Measurements from ENCODE around the gene PUM1. TPM values are rescaled to one million over a fixed set of nuclear protein-coding genes. Genes with fewer than 3 reads are reported as not detected.

Gene PUM1
- total and polyA plus RNA-seq, 2 of the 4 experiments (the other 2 are of a cell fraction), result 75.4 to 137 TPM

DNA sequence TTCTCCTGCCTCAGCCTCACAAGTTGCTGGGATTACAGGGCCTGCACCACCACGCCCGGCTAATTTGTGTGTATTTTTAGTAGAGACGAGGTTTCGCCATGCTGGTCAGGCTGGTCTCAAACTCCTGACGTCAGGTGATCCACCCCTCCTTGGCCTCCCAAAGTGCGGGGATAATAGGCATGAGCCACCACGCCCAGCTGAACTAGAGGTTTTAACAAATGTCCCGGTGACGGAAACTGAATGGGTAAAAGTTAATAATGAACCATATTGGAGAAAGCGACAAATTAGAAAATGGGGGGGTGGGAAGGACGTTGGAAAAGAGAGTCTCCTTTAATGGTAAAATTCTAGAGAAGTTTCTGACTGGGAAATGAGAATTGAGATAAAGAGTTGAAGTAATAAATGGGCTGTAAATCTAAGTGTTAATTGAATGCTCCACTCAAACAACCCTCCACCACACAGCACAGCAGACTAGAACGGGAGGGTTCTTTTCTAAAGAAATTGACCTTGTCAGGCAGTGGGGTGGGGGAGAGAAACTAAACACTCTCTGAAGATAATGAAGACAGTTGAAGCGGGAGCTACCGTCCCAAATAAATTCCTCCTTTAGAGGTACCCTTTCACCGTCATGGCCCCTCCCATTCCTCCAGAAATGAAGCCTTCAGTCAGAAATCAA is 46.9 kb upstream of the PUM1 start:
- Histone ChIP-seq H2BK5ac (ENCODE audit: low read depth, low read length, poor library complexity, severe bottlenecking) (no peak overlapping the region), H3K23ac (ENCODE audit: low read depth, low read length) (no peak overlapping the region), H3K56ac (ENCODE audit: extremely low read depth, insufficient read depth, low read length) (no peak overlapping the region), H2AFZ (replicated peaks; ENCODE audit: low read length, poor library complexity) (no peak overlapping the region), H3K4ac (ENCODE audit: low read depth, low read length) (no peak overlapping the region), H2AK5ac (ENCODE audit: low read depth, low read length) (no peak overlapping the region), H4K20me1 (ENCODE audit: insufficient read depth, low read length) (no peaks in the 10 kb centered on the region), H3K27ac (ENCODE audit: insufficient read depth, low read length) (no peak overlapping the region), H2AK9ac (replicated peaks; ENCODE audit: low read depth, low read length, poor library complexity) (no peak overlapping the region), H4K91ac (ENCODE audit: insufficient read depth, low read depth, low read length) (no peak overlapping the region), H3K9me1 (ENCODE audit: insufficient read depth, low read length) (no peaks in the 10 kb centered on the region), H3K14ac (replicated peaks; ENCODE audit: low read depth, low read length) (no peak overlapping the region), H3K79me1 (ENCODE audit: low read depth in 1 of 2, low read length in 2 of 2) (no peaks in the 10 kb centered on the region), H4K5ac (ENCODE audit: low read depth, low read length) (no peak overlapping the region), H3K4me3 (ENCODE audit: insufficient read depth, low read depth, low read length) (no peak overlapping the region), H3K9ac (ENCODE audit: low read depth, low read length) (no peak overlapping the region), H3K4me2 (ENCODE audit: low read depth, low read length) (no peak overlapping the region), H3K9me3 (ENCODE audit: control insufficient read depth, insufficient read depth, low read length) (no peaks in the 10 kb centered on the region), H2BK15ac (ENCODE audit: low read depth, low read length) (no peak overlapping the region), H3K27me3 (ENCODE audit: control insufficient read depth, insufficient read depth, low read length) (no peaks in the 10 kb centered on the region; the same call in 1 of the 2 replicates), H4K8ac (ENCODE audit: low read depth in 2 of 2, low read length in 2 of 2) (no peak overlapping the region), H3K18ac (ENCODE audit: low read depth, low read length) (no peak overlapping the region), H3K4me1 (ENCODE audit: control insufficient read depth, insufficient read depth, low read length) (0 out of 2 replicates have a peak, but pooled peaks cover 2% of the 10 kb centered on the region), H2BK120ac (ENCODE audit: low read depth, low read length) (no peak overlapping the region), H2BK20ac (ENCODE audit: low read depth, low read length) (no peak overlapping the region), H3K36me3 (ENCODE audit: control insufficient read depth, insufficient read depth, low read length) (no peaks in the 10 kb centered on the region)
- WGBS, 2 experiments (ENCODE audit: extremely low coverage in 2 of 2, insufficient read length in 1 of 2), result 94% methylated on average over 3 of the region's 15 CpGs; no CpG with 5 or more reads in 1 of the 2 experiments
- no peak for ATAC-seq (ENCODE audit: low read depth)
- no peak for DNase-seq
- TF ChIP-seq MXI1 (IDR thresholded peaks at IDR 0.05; ENCODE audit: borderline replicate concordance, low read depth, low read length), result no peak
- intact Hi-C loops (cut with micrococcal nuclease) (no loop called here), dilution Hi-C loops (cut with HindIII; ENCODE audit: low sequenced_read_pairs, unreplicated experiment) (no loop called here), in situ Hi-C loops (cut with MboI; ENCODE audit: low sequenced_read_pairs) (no loop called here)
- ChIA-PET CTCF (no interaction called here), POLR2A (ENCODE audit: unreplicated experiment) (no interaction called here)
- BruUV-seq (replicated peaks), result no TSS peak

All from IMR-90 (cell line).